Measurements from ENCODE around the gene CD2. TPM values are rescaled to one million over a fixed set of nuclear protein-coding genes. Genes with fewer than 3 reads are reported as not detected.
A peak's percentile ranks its signal among the peaks of the same experiment; 100 is the strongest.

The CD2 gene
- total and polyA plus RNA-seq, 11 donors: 0.33 to 9.7 (median 0.61) TPM; not detected in 3

DNA sequence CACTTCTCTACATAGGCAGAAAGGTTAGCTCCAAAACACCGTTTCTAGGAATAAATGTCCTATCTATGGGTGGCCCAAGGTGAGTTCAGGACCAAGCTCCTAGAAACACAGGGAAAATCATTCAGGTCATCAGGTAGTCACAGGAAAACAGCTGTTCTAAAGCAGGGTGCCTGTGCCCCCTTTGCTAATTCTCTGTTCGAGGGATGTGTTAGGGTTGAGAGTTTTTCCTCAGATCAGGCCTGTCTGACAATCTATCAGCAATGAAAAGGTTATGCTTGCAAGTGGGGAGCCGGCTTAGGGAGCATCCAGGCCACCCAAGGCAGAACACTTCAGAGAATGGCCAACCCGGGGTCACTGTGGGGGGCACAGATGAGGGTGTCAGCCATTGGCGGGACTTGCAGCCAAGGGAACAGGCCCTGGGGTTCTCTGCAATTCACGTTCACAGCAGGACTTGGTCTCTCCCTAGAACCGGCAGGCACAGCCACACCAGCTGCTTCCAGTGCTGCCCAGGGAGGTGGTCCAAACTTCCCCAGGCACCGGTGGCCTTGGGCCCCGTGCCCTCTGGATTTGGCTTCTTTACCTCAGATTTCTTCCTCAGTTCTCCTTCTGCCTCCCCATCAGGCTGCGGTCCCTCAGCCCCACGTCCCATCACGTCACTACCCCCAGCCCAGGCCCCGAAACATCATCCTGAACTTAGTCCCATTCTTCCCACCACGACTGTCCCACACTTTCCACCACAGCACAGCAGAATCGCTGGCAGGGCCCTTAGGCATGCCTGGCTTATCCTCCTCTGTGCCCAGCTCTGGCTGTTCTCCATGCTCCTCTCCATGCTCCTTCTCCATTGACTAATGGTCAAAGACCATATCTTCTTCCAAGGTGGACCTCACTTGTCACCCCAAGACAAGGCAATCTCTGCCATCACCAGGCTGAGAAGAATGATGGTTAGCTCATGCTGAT, 11.0 kb downstream of the CD2 start:
- DNase-seq (no peak), ATAC-seq (no peak)
- peaks cover 0 to 4% (median 0%) of the 10 kb centered on the region in 12 donors for H3K9me3 ChIP-seq
- H3K4me1 ChIP-seq: peaks cover 0 to 57% (median 0%) of the 10 kb centered on the region in 12 donors
- 90 to 92% (median 91%) methylated on average over 15 of the region's 15 CpGs for WGBS, 4 donors
- TF ChIP-seq POLR2A (IDR thresholded peaks at IDR 0.05): no peak
- TF ChIP-seq, protein P1, sequence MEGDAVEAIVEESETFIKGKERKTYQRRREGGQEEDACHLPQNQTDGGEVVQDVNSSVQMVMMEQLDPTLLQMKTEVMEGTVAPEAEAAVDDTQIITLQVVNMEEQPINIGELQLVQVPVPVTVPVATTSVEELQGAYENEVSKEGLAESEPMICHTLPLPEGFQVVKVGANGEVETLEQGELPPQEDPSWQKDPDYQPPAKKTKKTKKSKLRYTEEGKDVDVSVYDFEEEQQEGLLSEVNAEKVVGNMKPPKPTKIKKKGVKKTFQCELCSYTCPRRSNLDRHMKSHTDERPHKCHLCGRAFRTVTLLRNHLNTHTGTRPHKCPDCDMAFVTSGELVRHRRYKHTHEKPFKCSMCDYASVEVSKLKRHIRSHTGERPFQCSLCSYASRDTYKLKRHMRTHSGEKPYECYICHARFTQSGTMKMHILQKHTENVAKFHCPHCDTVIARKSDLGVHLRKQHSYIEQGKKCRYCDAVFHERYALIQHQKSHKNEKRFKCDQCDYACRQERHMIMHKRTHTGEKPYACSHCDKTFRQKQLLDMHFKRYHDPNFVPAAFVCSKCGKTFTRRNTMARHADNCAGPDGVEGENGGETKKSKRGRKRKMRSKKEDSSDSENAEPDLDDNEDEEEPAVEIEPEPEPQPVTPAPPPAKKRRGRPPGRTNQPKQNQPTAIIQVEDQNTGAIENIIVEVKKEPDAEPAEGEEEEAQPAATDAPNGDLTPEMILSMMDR (IDR thresholded peaks at IDR 0.05): no peak
- intact Hi-C loops (cut with DNase I): no loop called here
- H3K27me3 ChIP-seq: no peaks in the 10 kb centered on the region
- no peak overlapping the region for H3K4me3 ChIP-seq
- peak overlapping the region in 1 of 12 donors; percentile 76 for H3K27ac ChIP-seq
- peaks cover 0 to 4% (median 0%) of the 10 kb centered on the region in 9 donors for H3K36me3 ChIP-seq

DNA sequence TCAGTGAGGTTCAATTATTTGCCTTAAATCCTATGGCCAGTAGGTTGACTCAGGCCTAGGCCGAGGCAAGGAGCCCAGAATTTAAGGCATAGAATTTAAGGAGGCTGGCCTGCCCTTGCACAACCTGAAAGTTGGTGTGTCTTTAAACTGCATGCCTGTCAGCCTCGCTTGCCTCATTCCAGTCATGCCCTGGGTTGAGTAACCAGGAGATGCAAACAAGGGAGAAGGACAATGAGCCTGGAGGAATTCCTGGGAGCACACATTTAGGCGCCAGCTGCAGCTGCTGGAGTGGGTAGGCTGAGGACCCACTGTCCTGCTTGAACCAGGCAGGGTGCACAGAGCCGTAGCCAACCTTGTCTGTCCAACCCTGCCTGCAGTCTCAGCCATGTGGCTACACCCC, 11.7 kb downstream of the CD2 start:
- H3K4me1 ChIP-seq: peaks cover 0 to 65% (median 0%) of the 10 kb centered on the region in 12 donors
- H3K27ac ChIP-seq: peak overlapping the region in 1 of 12 donors; percentile 76
- WGBS, 4 donors: 87 to 93% (median 91%) methylated on average over 4 of the region's 4 CpGs
- ATAC-seq (no peak), DNase-seq (no peak)
- H3K4me3 ChIP-seq: no peak overlapping the region
- H3K36me3 ChIP-seq: peaks cover 0 to 4% (median 0%) of the 10 kb centered on the region in 9 donors
- TF ChIP-seq, protein P1 (IDR thresholded peaks at IDR 0.05): no peak
- no peak for TF ChIP-seq POLR2A (IDR thresholded peaks at IDR 0.05)
- peaks cover 0 to 4% (median 0%) of the 10 kb centered on the region in 12 donors for H3K9me3 ChIP-seq
- H3K27me3 ChIP-seq: no peaks in the 10 kb centered on the region
- intact Hi-C loops (cut with DNase I): no loop called here

DNA sequence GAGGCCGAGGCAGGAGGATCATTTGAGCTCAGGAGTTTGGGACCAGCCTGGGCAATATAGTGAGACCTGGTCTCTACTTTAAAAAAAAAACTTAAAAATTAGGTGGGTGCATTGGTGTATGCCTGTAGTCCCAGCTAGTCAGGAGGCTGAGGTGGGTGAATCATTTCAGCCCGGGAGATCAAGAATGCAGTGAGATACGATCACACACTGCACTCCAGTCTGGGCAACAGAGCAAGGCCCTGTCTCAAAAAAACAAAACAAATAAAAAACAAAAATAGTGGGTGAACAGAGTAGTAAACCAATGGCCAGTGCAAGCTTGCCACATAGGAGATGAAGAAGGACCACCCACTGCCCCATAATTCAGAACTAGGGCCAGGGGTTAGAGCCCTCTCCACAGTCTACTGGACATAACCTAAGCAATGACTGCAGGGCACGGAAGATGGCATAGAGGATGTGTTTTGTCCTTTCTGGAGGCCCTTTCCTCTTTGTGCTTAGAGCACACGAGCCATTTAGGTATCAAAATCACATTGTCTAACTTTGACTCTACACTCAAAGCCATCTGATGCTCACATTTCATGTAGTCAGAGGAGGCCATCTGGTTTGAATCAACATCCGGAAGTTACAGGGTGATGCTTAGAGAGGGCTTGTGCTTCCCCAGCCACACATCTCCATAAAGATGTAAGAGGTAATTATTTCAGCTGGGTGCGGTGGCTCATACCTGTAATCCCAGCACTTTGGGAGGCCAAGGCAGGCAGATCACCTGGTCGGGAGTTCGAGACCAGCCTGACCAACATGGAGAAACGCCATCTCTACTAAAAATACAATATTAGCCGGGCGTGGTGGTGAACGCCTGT, 12.6 kb downstream of the CD2 start:
- Histone ChIP-seq H3K27ac (peak overlapping the region in 1 of 12 donors; percentile 76), H3K27me3 (no peaks in the 10 kb centered on the region), H3K9me3 (no peaks in the 10 kb centered on the region), H3K4me1 (peaks cover 0 to 69% (median 0%) of the 10 kb centered on the region in 12 donors), H3K36me3 (peaks cover 0 to 3% (median 0%) of the 10 kb centered on the region in 9 donors), H3K4me3 (no peak overlapping the region)
- TF ChIP-seq, protein P1 (IDR thresholded peaks at IDR 0.05): no peak
- TF ChIP-seq POLR2A (IDR thresholded peaks at IDR 0.05): no peak
- DNase-seq: no peak
- whole genome bisulfite sequencing, 4 donors: 93 to 95% (median 93%) methylated on average over 13 of the region's 13 CpGs
- intact Hi-C loops (cut with DNase I): no loop called here
- no peak for ATAC-seq
